GM12891 (cell line): Measurements from ENCODE around the gene NT5DC2.

Experiments used
- POLR2A ChIP-seq: IDR thresholded peaks from 2 replicates; pipeline ENCODE4 v1.6.1; 2011; ENCODE audit warnings: low read depth, low read length, control low read depth
- POLR2AphosphoS5 ChIP-seq: IDR thresholded peaks from 2 replicates; pipeline ENCODE4 v1.6.1; 2011; ENCODE audit warnings: low read depth, low read length, control low read depth
- TAF1 ChIP-seq: IDR thresholded peaks from 2 replicates; pipeline ENCODE4 v1.6.1; 2011; ENCODE audit warnings: low read depth, low read length, control low read depth

DNA sequence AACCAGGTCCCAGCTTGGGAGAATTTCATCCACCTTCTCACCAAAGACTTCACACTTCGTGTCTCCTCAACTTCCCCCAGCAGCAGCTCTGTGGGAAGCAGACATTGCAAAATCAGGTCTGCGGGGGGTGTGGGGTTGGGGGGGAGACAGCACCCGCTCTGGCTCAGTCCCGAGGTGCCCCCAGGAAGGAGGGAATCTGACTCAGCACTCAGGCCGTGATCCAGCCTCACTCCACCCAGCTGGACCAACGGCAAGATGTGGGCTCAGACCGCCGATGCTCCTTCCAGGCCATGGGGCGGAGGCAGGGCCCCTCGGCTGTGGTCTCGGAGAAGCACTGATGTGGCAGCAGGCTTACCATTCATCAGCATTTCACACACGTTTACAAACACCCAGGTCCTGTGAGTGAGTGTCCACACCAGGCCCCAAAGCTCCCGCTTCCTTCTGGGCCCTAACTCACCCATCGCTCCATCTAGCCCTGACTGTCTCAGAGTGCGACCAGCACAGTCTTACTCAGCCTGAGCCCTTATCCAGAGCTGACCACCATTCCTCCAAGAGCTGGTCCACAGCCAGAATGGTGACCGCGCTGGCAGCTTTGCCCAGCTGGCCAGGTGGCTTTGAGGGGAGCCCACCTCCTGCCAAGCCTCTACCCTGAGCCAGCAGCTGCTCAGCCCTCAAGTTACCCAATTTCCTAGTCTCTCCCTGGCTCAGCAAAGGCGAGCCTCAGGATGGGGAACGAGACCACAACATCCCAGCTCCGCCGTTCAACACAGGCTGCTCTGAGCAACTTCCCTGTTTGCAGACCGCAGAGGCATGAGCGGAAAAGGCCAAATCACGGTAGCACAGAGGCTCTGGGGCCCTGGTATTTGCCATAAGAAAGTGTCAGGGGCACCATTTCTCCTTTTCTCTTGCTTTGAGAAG, 35.3 kb downstream of the NT5DC2 start:
- no peak for TF ChIP-seq POLR2A
- TF ChIP-seq POLR2AphosphoS5 = no peak
- TF ChIP-seq TAF1 = no peak
